ENCODE results near the gene MINDY1.

MINDY1 gene

DNA sequence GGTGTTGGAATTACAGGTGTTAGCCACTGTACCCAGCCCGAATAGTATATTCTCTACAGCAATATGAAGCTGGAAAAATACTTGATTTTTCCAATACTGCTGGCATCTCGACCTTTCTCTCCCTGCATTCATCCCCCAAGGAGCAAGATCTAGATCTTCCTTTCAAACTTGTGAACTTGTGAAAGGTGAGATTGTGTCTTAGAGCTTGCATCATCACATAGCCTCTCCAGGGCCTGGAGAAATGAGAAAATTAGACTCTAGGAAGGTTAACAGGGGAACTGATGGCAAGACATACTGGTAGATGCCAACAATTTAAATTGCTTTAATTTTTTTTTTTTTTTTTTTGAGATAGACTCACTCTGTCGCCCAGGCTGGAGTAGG lies 3.6 kb upstream of the MINDY1 start:
- no peak for DNase-seq

DNA sequence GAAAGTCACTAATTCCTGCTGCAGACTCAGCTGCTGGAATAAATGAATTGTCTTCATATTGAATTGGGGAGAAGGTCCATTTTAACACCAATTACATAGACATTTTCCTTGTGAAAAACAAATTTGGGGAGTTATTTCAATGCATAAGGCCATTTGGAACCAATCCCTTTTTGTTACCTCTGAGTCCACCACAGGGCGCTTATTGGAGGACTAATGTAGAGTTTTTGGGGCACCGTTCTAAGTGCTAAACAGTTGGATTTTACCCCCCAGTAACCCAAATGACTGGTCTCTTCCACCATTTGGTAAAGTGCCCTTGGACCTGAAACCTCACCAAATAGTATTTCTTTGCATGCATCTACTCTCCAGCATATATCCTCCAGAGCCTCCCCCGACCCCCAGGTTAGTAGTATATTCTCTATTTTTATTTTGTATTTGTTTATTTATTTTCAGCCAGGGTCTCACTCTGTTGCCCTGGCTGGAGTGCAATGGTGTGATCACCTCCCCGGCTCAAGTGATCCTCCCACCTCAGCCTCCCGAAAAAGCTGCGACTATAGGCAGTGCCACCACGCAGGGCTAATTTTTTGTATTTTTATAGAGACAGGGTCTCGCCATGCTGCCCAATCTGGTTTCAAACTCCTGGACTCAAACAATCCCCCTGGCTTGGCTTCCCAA lies 3.1 kb upstream of the MINDY1 start:
- DNase-seq = no peak

DNA sequence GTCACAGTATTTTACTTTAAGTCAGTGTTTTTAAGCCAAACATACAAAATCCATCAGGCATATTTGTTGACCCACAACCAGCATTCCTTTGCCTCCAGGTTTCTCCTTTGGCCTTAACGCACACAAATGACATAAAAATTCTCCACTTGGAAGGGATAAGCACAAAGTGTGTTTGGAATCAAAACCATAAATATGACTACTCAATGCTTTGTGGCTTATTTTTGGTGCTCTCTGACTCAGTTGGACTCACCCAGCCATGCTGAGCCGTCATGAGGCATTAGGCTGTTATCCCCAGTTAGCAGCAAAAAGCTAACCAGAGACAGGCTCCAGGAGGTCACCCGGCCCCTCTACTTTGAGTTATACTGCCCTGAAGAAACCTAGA lies 2.5 kb upstream of the MINDY1 start:
- DNase-seq = no peak

DNA sequence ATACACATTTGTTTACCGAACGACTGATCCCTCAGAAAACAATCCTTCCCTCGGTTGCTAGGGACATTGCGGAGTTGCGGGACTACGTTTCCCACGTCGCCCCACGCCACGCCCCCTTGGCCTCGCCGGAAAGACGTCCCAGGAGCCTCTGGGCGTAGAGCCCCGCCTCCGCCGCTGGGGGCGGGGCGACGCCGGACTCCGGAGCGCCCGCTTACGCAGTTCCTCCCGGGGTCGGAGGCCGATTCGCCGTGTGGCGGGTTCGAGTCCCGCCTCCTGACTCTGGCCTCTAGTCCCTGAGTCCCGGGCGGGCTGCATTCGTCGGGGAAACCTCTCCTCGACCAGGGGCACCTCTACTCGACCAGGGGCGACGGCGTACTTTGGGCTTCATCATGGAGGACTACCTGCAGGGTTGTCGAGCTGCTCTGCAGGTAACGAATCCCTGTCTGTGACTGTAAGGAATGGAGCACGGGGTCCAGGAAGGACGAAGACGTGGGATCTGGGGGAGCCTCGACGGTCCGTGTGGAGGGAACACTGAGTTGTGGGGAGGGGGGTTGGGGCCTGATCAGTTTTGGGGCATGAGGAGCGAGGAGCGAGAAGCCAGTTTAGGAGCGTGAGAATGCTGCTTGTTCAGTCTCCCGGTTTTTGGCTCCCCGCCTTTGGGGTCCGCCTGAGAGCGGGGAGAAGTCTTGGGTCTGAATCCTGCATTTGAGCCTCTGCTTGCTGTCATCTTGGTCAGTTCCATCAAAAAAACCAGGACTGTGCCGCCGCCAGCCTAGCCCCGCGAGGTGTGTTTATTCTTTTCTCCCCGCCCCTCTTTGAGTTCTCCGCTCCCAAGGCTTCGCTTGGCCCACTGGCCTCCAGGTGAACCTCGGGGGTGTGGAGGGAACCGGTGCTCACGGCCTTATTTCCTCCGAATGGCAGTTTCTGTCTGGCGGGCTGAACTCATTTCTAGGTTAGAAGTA lies 1.8 kb upstream of the MINDY1 start, which contains the start of gene PRUNE1:
PRUNE1 (plus strand) TSS at position 206 of the 962 bp plus-strand sequence; CDS start at position 390, 184 bp downstream.
- DNase-seq = peak; percentile 98

DNA sequence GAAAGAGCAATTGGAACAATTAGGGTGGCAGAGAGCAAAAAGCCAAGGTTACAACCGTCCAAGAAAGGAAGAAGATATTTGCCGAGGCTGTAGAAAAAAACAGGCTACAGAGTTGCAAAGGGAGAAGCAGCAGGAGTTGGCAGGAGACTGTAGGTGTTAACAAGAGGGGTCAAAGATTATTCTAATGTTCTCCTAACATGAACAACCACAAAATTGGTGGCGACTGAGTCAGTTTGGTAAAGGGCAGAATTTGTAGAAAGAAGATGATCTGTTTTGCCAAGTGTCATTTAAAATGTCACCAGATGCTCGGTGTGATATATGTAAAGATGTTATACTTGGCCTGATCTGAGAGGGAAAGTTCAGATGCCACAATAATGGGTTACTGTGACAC lies 1.1 kb upstream of the MINDY1 start:
- no peak for DNase-seq

DNA sequence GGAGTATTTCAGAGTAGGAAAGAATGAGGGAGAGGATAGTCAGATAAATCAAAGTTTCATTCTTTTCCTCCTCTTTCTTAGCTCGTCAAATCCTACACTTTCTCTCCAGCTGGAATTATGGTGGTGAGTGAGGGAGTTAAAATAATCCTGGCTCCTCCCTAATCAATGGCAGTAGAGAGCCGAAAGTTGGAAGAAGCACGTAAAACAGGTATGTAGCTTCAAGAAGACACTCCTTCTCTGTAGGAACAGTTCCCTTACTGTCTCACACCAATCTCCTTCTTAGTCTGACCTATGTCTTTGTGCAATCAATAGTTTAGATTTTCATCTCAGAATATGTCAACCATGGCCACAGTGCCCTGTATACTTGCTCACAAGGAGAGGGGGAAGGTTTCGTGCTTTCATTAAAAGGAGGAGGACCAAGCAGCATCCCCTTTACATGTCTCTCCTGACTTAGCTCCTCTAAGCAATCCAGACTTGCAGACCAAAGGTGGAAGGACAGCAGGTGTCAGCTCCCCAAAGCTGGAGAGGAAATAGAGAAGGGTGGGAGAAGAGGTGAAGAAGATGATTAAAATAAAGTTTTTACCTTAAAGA lies 878 bp downstream of the MINDY1 start:
- peak; percentile 65 for DNase-seq

DNA sequence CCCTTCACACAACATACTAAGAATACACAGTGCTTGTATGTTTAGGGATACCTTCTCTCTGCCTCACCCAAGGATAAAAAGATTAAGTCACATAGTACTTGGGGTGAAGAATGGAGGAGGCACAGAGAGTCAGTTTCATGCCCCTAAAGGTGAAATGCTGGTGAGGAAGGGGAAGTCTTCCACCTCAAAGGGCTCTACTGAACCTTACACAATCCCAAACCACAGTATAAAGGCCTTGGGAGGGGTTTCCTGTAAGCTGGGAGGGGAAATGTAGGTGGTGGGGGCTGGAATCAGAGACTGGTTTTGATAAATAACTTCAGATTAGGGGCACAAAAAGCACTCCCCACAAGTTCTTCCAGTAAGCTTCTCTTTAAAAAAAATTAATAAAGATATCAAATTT lies 3.5 kb downstream of the MINDY1 start:
- no peak for DNase-seq

DNA sequence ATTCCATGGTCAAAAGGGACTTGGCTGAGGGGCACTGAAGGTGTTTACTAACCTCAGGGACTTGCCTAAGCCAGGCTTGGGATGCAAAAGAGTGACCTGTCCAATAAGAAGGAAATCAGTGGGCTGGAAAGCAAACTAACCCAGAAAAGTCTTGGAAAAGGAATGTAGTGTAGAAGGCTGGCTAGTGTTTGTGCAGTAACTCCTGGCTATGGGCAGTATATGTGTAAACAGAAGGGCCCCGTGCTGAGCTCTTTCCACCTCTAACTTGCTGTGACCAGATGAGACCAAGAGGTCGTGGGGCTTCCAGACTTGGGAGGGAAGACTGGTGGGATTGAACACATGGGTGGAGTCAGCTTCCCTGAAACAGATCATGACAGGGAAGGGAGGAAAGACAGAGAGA lies 4.1 kb downstream of the MINDY1 start:
- no peak for DNase-seq

DNA sequence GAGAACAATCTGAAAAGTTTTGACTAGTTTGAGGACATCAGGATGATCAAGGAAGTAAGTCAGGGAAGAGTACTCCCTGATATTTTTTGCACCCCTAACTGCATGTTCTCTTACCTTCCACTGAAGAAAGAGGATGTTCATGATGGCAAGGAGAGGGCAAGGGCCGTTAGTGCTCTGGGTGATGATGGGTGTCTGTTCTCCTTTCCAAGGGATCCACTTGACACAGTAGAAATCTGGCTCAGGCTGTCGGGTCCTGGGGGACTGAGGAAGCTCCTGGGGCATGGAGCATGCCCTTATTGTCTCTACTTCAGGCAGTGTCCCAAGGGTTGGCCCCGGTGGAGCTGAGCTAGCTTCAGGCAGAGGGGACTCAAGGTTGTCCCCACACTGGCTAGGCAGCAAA lies 4.7 kb downstream of the MINDY1 start:
- no peak for DNase-seq

DNA sequence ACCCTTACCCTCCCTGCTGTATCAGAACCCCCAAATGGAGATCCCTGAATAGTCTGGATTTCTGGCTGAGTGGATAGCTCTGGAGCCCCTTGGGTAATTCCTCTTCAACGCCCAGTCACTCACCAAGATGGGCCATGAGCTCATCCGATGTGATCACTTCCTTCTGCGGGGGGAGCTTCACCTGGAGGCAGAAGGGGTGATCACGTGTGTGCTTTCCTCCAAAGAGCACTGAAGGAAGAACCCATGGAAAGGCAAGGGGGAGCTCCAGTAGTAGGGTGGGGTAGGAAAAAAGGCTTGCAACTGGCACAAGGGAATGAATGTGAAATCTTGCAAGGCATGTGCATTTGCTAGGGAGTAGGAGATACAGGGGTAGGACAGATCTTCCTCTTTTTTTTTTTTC lies 5.1 kb downstream of the MINDY1 start:
- no peak for DNase-seq

DNA sequence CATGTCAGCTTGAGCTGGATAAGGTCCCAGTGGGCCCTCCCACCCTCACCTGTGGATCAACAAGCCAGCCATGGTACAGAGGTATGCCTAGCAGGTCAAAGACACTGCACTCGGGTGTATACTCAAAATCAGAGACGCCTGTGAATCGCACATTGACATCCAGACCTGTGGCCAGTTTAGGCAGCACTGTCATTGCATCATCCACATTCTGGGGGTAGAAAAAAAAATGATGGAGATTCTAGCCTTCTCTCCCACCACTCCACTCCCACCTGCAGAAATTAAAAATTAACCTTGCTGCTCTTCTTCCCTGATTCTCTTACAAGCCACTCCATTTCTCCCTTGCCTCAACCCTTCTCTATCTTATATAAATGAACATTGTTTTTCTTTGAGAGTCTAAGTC lies 6.3 kb downstream of the MINDY1 start:
- no peak for DNase-seq

DNA sequence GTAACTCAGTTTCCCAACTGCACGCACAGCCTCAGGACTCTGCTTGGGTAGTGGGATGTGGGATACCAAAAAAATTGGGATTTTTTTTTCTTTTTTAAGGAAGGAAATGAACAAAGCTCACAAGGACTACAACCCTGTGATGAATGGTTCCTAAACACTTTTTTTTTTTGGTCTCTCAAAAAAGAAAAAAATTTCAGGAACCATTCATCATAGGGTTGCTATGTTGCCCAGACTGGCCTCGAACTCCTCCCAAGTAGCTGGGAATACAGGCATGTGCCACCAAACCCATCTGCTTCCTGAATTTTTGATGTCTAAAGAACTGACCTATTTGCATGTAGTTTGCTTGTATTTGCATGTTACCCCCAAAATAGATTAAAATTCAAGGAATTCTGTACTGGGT lies 6.8 kb downstream of the MINDY1 start:
- DNase-seq = peak; percentile 94

DNA sequence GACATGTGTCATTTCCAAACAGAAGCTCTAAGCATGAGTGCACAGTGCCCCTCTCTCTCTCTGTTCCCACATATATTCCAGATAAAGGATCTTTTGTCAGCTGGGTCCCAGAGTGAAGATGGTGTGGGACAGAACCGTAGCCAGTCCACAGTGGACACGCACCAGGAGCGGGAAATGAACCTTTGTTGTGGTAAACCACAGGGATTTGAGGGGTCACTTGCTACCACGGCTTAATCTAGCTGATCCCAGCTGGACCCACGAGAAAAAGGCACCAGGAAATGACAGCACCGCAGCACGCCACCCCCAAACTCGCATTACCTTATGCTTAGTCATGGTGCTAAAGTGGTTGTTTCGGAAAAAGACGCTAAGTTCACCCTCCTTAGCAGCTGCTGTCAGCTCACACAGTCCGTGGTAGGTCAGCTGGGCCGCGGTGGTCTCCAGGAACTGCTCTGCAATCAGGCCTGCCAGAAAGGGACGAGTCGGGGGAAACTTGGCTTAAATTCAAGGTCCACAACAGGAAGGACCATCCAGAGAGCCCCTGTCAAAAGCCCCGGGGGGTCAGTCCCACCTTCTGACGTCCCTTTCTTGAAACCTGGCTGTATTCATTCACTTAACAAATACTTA lies 7.5 kb downstream of the MINDY1 start:
- no peak for DNase-seq

DNA sequence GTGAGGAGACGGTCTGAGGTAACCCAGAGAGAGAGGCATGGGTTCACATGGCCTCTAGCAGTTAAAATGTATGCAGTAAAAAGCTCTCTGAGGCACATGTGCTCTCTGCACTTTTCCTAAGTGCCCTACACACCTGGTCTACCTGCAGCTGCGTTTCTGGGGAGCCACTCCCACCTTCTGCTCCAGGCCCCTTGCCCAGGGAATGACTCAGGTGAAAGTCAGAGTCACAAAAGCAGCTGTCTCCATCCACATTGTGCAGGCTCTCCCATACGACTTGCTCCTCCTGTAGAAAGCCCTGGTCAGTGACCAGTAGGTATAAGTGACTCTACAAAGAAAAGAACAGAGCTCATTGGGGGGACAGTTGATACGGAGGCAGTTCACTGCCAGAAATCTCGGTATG lies 8.8 kb downstream of the MINDY1 start:
- no peak for DNase-seq

DNA sequence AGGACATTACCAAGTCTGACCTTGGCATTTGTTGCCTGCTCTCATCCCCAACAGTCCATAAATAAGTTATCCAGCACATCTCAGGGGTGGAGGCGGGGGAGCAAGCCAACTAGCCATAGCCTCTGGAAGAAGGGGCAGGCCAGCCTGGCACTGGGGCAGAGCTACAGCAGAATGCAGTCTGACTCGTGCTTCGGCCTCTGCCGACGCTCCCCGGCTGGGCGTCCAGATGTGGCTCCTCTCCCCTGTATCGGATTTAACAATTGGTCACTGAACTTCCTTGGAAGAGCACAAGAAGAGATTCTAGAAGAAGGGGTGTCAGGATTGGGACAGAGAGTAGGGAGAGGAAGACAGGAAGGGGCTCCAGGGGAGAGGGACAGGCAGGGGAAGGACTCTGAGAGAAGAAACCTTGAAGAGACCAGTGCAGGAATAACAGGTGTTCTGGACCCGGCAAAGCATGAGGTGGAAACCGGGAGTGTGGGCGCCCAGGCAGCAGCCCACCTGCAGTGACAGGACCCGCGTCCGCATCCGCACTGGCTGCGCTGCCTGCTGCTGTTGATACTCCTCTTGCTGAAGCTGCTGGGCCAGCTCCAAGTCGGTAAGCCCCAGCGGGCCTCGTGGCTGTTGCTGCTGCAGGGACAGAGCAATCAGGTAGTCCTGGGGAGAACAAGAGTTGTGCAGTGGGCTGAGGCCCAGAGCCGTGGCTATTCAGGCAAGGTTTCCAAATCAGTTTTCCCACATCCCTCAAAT lies 9.4 kb downstream of the MINDY1 start:
- no peak for DNase-seq

DNA sequence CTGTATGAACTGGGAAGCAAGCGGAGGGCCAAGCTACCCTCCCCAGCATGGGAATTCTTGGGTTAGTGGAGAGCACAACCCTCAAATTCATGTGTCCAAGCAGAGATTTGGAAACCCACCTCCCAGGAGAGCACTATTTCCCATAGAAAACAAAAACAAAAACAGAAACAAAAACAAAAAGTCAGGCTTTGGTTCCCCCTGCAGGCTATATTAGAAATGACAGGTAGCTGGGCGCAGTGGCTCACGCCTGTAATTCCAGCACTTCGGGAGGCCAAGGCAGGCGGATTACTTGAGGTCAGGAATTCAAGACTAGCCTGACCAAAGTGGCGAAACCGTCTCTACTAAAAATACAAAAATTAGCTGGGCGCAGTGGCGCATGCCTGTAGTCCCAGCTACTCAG lies 10.8 kb downstream of the MINDY1 start:
- DNase-seq = no peak

DNA sequence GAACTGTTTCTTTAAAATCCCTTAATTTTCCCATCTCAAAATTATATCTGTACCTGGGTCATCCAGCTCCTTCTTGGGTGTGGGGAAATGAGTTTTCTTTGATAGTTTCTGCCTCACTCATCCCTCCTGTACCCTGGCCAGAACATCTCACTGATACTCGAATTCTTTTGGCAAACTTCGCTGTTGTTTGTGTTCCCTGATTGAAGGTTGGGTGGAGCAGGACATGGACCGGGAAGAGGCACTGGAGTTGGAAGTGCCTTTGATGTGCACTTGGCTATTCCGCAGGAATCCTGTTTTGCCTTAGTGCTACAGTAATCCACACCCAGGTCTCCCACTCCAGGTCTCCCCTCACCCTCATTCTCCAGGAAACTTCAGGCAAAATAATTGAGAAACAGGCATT lies 11.2 kb downstream of the MINDY1 start:
- DNase-seq = no peak

DNA sequence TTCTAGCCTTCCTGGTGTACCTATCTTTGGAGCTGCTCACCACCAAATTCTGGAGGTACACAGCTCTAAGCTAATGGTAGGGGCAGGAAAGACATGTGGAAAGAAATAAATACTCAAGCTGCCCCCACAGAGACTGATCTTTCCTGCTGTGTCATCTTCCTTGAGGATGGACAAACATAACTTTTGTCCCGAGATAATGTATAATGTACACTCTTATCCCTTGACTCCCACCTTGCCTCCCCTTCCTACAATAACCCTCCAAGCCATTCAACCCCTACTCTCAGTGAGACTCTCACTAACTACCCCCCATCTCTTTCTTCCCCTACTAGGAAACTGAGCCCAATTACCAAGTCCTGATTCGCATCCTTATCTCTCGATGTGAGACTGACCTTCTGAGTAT lies 12.5 kb downstream of the MINDY1 start:
- no peak for DNase-seq

DNA sequence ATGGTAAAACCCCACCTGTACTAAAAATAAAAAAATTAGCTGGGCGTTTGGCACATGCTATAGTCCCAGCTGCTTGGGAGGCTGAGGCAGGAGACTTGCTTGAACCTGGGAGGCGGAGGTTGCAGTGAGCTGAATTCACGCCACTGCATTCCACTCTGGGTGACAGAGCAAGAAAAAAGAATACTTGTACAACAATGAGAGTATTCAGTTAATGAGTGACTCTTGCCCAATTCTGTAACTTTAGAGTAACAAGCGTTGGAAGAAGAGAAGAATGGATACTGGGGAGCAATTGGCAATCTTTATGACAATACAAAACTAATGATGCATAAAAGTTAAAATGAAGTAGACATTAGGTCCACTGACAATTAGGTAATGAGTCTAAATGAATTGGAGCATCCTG lies 14.1 kb downstream of the MINDY1 start:
- DNase-seq = no peak

DNA sequence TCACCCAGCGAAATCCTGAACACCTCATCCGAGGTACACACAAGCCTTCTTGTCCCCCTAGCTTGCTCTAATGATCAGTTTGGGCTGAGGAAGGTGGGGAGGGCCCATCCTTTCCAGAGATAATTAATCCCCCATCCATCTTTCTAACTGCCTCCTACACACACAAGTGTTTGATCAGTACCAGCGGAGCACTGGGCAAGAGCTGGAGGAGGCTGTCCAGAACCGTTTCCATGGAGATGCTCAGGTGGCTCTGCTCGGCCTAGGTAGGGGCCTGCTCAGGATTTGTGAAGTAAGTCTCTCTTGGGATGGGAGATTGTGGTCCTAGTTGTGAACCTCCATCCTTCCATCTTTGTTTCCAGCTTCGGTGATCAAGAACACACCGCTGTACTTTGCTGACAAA lies 18.8 kb downstream of the MINDY1 start:
- DNase-seq = no peak

DNA sequence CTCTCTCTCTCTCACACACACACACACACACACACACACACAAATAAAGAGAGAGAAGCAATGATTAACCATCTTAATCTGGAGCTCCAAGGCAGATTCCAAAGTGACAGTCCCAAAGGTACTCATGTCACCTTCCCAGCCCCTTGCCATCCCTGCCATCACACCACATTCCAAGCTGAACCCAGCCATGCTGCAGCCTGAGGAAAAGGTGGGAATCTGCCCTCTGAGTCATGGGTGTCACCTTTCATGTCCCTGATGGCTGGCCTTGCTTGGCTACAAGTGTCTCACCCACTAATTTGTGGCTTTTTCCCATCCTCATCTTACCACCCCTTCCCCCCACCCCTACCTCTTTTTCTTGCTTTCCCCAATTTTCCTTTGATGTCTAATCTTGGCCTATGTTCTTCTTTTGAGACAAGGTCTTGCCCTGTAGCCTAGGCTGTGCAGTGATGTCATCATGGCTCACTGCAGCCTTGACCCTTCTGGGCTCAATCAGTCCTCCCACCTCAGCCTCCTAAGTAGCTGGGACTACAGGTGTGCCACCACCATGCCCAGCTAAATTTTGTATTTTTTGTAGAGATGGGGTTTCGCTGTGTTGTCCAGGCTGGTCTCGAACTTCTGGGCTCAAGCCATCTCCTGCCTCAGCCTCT lies 21.4 kb downstream of the MINDY1 start:
- no peak for DNase-seq

Data from NCI-H526 treated with DMSO at 0.1 percent for 48 hours (cell line).